Mesenchymal stem cell (in vitro differentiated cells and primary cell): ENCODE measurements around the gene BIRC3. TPM values are rescaled to one million over a fixed set of nuclear protein-coding genes. Genes with fewer than 3 reads are reported as not detected.
A peak's percentile ranks its signal among the peaks of the same experiment; 100 is the strongest.

Source experiments
- DNase-seq: peaks from one replicate; pipeline ENCODE4 v3.0.0-alpha.2; 2013
- H2AFZ ChIP-seq: one replicate; pipeline ENCODE4 v1.6.1; 2013; ENCODE audit warnings: low read depth, mild to moderate bottlenecking, control low read depth, inconsistent platforms, low read length, moderate library complexity
- H2AK5ac ChIP-seq: 2 replicates; pipeline ENCODE4 v1.6.1; 2013; ENCODE audit warnings: low read length, moderate library complexity, mild to moderate bottlenecking, inconsistent platforms; ENCODE audit not compliant: severe bottlenecking
- H2BK120ac ChIP-seq: one replicate; pipeline ENCODE4 v1.6.1; 2013; ENCODE audit warnings: low read depth, mild to moderate bottlenecking, inconsistent platforms, low read length, moderate library complexity
- H2BK12ac ChIP-seq, 2 experiments: one replicate each; pipeline ENCODE4 v1.6.1; 2013; ENCODE audit warnings: inconsistent platforms in 2 of 2, low read length in 2 of 2, mild to moderate bottlenecking in 2 of 2, moderate library complexity in 2 of 2, control low read depth in 1 of 2
- H2BK15ac ChIP-seq: one replicate; pipeline ENCODE4 v1.6.1; 2013; ENCODE audit warnings: mild to moderate bottlenecking, low read depth, inconsistent platforms; ENCODE audit not compliant: poor library complexity, severe bottlenecking
- H2BK5ac ChIP-seq: 2 replicates; pipeline ENCODE4 v1.6.1; 2013; ENCODE audit warnings: low read depth, mild to moderate bottlenecking, low read length, control low read depth, inconsistent platforms; ENCODE audit not compliant: poor library complexity, severe bottlenecking
- H3K14ac ChIP-seq, 2 experiments: one replicate each; pipeline ENCODE4 v1.6.1; 2013; ENCODE audit warnings: inconsistent platforms in 2 of 2, low read length in 2 of 2, control low read depth in 1 of 2, mild to moderate bottlenecking in 1 of 2, moderate library complexity in 1 of 2
- H3K18ac ChIP-seq, 2 experiments: one replicate each; pipeline ENCODE4 v1.6.1; 2013; ENCODE audit warnings: inconsistent platforms in 2 of 2, low read length in 2 of 2, control low read depth in 1 of 2, low read depth in 1 of 2, mild to moderate bottlenecking in 1 of 2
- H3K23ac ChIP-seq, 2 experiments: one replicate each; pipeline ENCODE4 v1.6.1; 2013; ENCODE audit warnings: inconsistent platforms in 2 of 2, low read length in 2 of 2, mild to moderate bottlenecking in 2 of 2, moderate library complexity in 2 of 2, control low read depth in 1 of 2
- H3K27ac ChIP-seq: 2 replicates; pipeline ENCODE4 v1.5.1; 2013; ENCODE audit warnings: mild to moderate bottlenecking, moderate library complexity, low read length, control low read depth, inconsistent platforms; ENCODE audit not compliant: poor library complexity, severe bottlenecking
- H3K27me3 ChIP-seq, 2 experiments: 2 replicates each; pipeline versions ENCODE4 v1.6.1 to v1.7.0; 2013; ENCODE audit warnings: low read length in 2 of 2, mild to moderate bottlenecking in 2 of 2, moderate library complexity in 2 of 2, control low read depth in 1 of 2, inconsistent platforms in 1 of 2; ENCODE audit not compliant: control insufficient read depth in 1 of 2, insufficient read depth in 1 of 2
- H3K36me3 ChIP-seq, 2 experiments: 2 replicates each; pipeline versions ENCODE4 v1.6.1 to v1.7.0; 2013; ENCODE audit warnings: low read length in 2 of 2, control low read depth in 1 of 2, inconsistent platforms in 1 of 2, low read depth in 1 of 2, mild to moderate bottlenecking in 1 of 2; ENCODE audit not compliant: insufficient read depth in 2 of 2, control insufficient read depth in 1 of 2
- H3K4ac ChIP-seq, 2 experiments: one replicate each; pipeline ENCODE4 v1.6.1; 2013; ENCODE audit warnings: inconsistent platforms in 2 of 2, low read length in 2 of 2, mild to moderate bottlenecking in 2 of 2, moderate library complexity in 2 of 2, control low read depth in 1 of 2, low read depth in 1 of 2
- H3K4me1 ChIP-seq: 2 replicates; pipeline ENCODE4 v1.6.1; 2013; ENCODE audit warnings: low read depth, low read length, control low read depth; ENCODE audit not compliant: control insufficient read depth, insufficient read depth
- H3K4me2 ChIP-seq: 2 replicates; pipeline ENCODE4 v1.6.1; 2013; ENCODE audit warnings: low read length, mild to moderate bottlenecking, inconsistent platforms; ENCODE audit not compliant: poor library complexity, severe bottlenecking
- H3K4me3 ChIP-seq, 2 experiments: 2 replicates each; pipeline versions ENCODE4 v1.5.1 to v1.7.0; 2013; ENCODE audit warnings: low read length in 2 of 2, mild to moderate bottlenecking in 2 of 2, control low read depth in 1 of 2, low read depth in 1 of 2; ENCODE audit not compliant: insufficient read depth in 1 of 2
- H3K79me1 ChIP-seq: replicated peaks from 2 replicates; pipeline ENCODE4 v1.6.1; 2013; ENCODE audit warnings: mild to moderate bottlenecking, control low read depth, low read length, inconsistent platforms; ENCODE audit not compliant: poor library complexity, severe bottlenecking
- H3K9ac ChIP-seq: 2 replicates; pipeline ENCODE4 v1.7.0; 2013; ENCODE audit warnings: mild to moderate bottlenecking, low read length, moderate library complexity
- H3K9me3 ChIP-seq: 2 replicates; pipeline ENCODE4 v1.7.0; 2013; ENCODE audit warnings: mild to moderate bottlenecking, low read length; ENCODE audit not compliant: control insufficient read depth
- H4K8ac ChIP-seq: one replicate; pipeline ENCODE4 v1.6.1; 2013; ENCODE audit warnings: inconsistent platforms, mild to moderate bottlenecking, low read length, moderate library complexity
- H4K91ac ChIP-seq: one replicate; pipeline ENCODE4 v1.6.1; 2013; ENCODE audit warnings: mild to moderate bottlenecking, low read length, inconsistent platforms
- WGBS: methylation state at CpG from one replicate; pipeline ENCODE4 v1.1.7; 2013; ENCODE audit warnings: mixed read lengths; 5-methylcytosine and 5-hydroxymethylcytosine counted together
- polyA plus RNA-seq, 2 experiments: library from polyadenylated mRNA; stranded (reverse); fragments of 200-250 nt; gene quantifications; one replicate each; pipeline ENCODE4 v1.2.3, GENCODE V29; 2013

Gene BIRC3
- polyA plus RNA-seq (2013, experiment 1 of 2) = 0.22 TPM
- 0.19 TPM for polyA plus RNA-seq (2013, experiment 2 of 2)

GRCh38 chr11:102317099-102317767 lies at the start of gene BIRC3:
Gene BIRC3 (plus strand): TSS chr11:102317484. CDS start chr11:102324510, 7,026 bp downstream.
- Histone ChIP-seq H4K91ac (no peak within 1 kb of the TSS), H3K36me3 (no peaks in the 10 kb centered on the region), H3K4ac (no peak within 1 kb of the TSS), H3K4me1 (peaks cover 5% of the 10 kb centered on the region), H3K4me2 (peak within 1 kb of the TSS; percentile 59), H2BK120ac (no peak within 1 kb of the TSS), H2BK12ac (peak within 1 kb of the TSS in 1 of 2 experiments; percentile 19), H3K27ac (peak within 1 kb of the TSS; percentile 21), H2BK15ac (no peak within 1 kb of the TSS), H3K9me3 (no peaks in the 10 kb centered on the region), H3K23ac (no peak within 1 kb of the TSS), H3K9ac (peak within 1 kb of the TSS; percentile 80), H2BK5ac (peak within 1 kb of the TSS; percentile 37), H4K8ac (peak within 1 kb of the TSS; percentile 80), H3K18ac (peak within 1 kb of the TSS in 1 of 2 experiments; percentile 38), H3K14ac (no peak within 1 kb of the TSS), H3K79me1 (no peaks in the 10 kb centered on the region), H3K27me3 (no peaks in the 10 kb centered on the region), H2AK5ac (no peak within 1 kb of the TSS), H3K4me3 (peak within 1 kb of the TSS; percentile 59 to 87), H2AFZ (peak within 1 kb of the TSS; percentile 14)
- peak; percentile 97 for DNase-seq
- WGBS = 47% methylated on average over 34 of the region's 34 CpGs

- peak overlapping the region; percentile 73 for H3K9ac ChIP-seq
- H3K79me1 ChIP-seq = no peaks in the 10 kb centered on the region
- no peak overlapping the region for H3K14ac ChIP-seq
- peak overlapping the region in 1 of 2 experiments; percentile 38 for H2BK12ac ChIP-seq
- no peak overlapping the region for H2BK15ac ChIP-seq
- H2BK5ac ChIP-seq = no peak overlapping the region
- no peak overlapping the region for H3K4ac ChIP-seq
- no peak overlapping the region for H4K91ac ChIP-seq
- H3K27me3 ChIP-seq = no peaks in the 10 kb centered on the region
- peak; percentile 84 for DNase-seq
- peaks cover 7% of the 10 kb centered on the region for H3K4me1 ChIP-seq
- no peak overlapping the region for H3K18ac ChIP-seq
- H3K36me3 ChIP-seq = no peaks in the 10 kb centered on the region
- H2AK5ac ChIP-seq = no peak overlapping the region
- no peak overlapping the region for H3K27ac ChIP-seq
- H3K9me3 ChIP-seq = no peaks in the 10 kb centered on the region
- H2BK120ac ChIP-seq = no peak overlapping the region
- WGBS = 11% methylated on average over 4 of the region's 5 CpGs
- H4K8ac ChIP-seq = no peak overlapping the region
- H2AFZ ChIP-seq = no peak overlapping the region
- H3K23ac ChIP-seq = no peak overlapping the region
- peak overlapping the region in 1 of 2 experiments; percentile 81 for H3K4me3 ChIP-seq
- H3K4me2 ChIP-seq = no peak overlapping the region
Observed at GRCh38 chr11:102267609-102268008, 49.7 kb upstream of the BIRC3 start.

- peak overlapping the region; percentile 45 for H3K4me2 ChIP-seq
- H3K79me1 ChIP-seq = no peaks in the 10 kb centered on the region
- peak; percentile 59 for DNase-seq
- H4K8ac ChIP-seq = peak overlapping the region; percentile 91
- WGBS = 20% methylated on average over 36 of the region's 39 CpGs
- no peak overlapping the region for H3K14ac ChIP-seq
- H3K23ac ChIP-seq = no peak overlapping the region
- peak overlapping the region; percentile 17 for H3K27ac ChIP-seq
- H3K9me3 ChIP-seq = no peaks in the 10 kb centered on the region
- H3K4ac ChIP-seq = peak overlapping the region in 1 of 2 experiments; percentile 68
- peak overlapping the region; percentile 4 for H4K91ac ChIP-seq
- H2BK12ac ChIP-seq = peak overlapping the region; percentile 38 to 84
- peak overlapping the region; percentile 55 for H2AFZ ChIP-seq
- H3K4me1 ChIP-seq = peaks cover 7% of the 10 kb centered on the region
- peak overlapping the region; percentile 96 for H2BK15ac ChIP-seq
- peak overlapping the region; percentile 46 to 81 for H3K4me3 ChIP-seq
- no peaks in the 10 kb centered on the region for H3K27me3 ChIP-seq
- no peak overlapping the region for H2BK5ac ChIP-seq
- H2AK5ac ChIP-seq = no peak overlapping the region
- H2BK120ac ChIP-seq = no peak overlapping the region
- H3K36me3 ChIP-seq = no peaks in the 10 kb centered on the region
- peak overlapping the region; percentile 73 for H3K9ac ChIP-seq
- peak overlapping the region; percentile 75 to 85 for H3K18ac ChIP-seq
Observed at GRCh38 chr11:102268083-102268984, 49.0 kb upstream of the BIRC3 start.

- H2AK5ac ChIP-seq = no peak overlapping the region
- H3K4ac ChIP-seq = no peak overlapping the region
- no peak overlapping the region for H3K23ac ChIP-seq
- H3K4me3 ChIP-seq = peak overlapping the region in 1 of 2 experiments; percentile 81
- WGBS = 45% methylated on average over 4 of the region's 6 CpGs
- H4K91ac ChIP-seq = no peak overlapping the region
- H3K9me3 ChIP-seq = no peaks in the 10 kb centered on the region
- H3K4me1 ChIP-seq = peaks cover 7% of the 10 kb centered on the region
- DNase-seq = no peak
- H2BK12ac ChIP-seq = no peak overlapping the region
- H3K18ac ChIP-seq = no peak overlapping the region
- H3K27ac ChIP-seq = no peak overlapping the region
- no peaks in the 10 kb centered on the region for H3K79me1 ChIP-seq
- H3K4me2 ChIP-seq = no peak overlapping the region
- no peak overlapping the region for H2BK15ac ChIP-seq
- no peak overlapping the region for H2BK120ac ChIP-seq
- H3K9ac ChIP-seq = peak overlapping the region; percentile 43
- no peak overlapping the region for H3K14ac ChIP-seq
- H2BK5ac ChIP-seq = no peak overlapping the region
- H3K27me3 ChIP-seq = no peaks in the 10 kb centered on the region
- no peaks in the 10 kb centered on the region for H3K36me3 ChIP-seq
- no peak overlapping the region for H2AFZ ChIP-seq
- no peak overlapping the region for H4K8ac ChIP-seq
Observed at GRCh38 chr11:102268985-102269470, 48.3 kb upstream of the BIRC3 start.
